PC-3 (cell line): Measurements from ENCODE around the gene SNX27. TPM values are rescaled to one million over a fixed set of nuclear protein-coding genes. Genes with fewer than 3 reads are reported as not detected.

Source experiments
- ATAC-seq: fragments of 200-7000 bp; cut with Tn5 transposase; 2 replicates; pipeline ENCODE4 v1.9.1; 2020; ENCODE audit warnings: mild to moderate bottlenecking, moderate library complexity
- BruUV-seq: library from RNA; stranded (reverse); fragments of 400-500 nt; replicated peaks from 2 replicates; lab custom pipeline; 2021; lab: Mats Ljungman, UMichigan
- CTCF ChIA-PET: fragments of 300-600 bp; sonication (Branson Sonifier 250); formaldehyde crosslinking; loops from one replicate; lab custom pipeline; 2022; ENCODE audit warnings: antibody characterized with exemption; lab: Charles Lee
- POLR2A ChIA-PET: fragments of 300-600 bp; sonication (Branson Sonifier 250); formaldehyde crosslinking; loops from one replicate; lab custom pipeline; 2022; ENCODE audit warnings: antibody characterized with exemption; ENCODE audit not compliant: unreplicated experiment; lab: Charles Lee
- DNase-seq: peaks from one replicate; pipeline ENCODE4 v3.0.0-alpha.2; 2015
- H2AFZ ChIP-seq: fragments of 300-600 bp; sonication (generic); 2 replicates; pipeline ENCODE4 v1.6.0; 2016; ENCODE audit warnings: antibody characterized with exemption, low read length
- H3F3A ChIP-seq: fragments of 300-600 bp; sonication (generic); one replicate; pipeline ENCODE4 v1.6.0; 2017; ENCODE audit warnings: antibody characterized with exemption, low read length, control low read depth, mild to moderate bottlenecking; ENCODE audit not compliant: unreplicated experiment
- H3K27ac ChIP-seq: fragments of 300-600 bp; sonication (generic); 2 replicates; pipeline ENCODE4 v1.5.1; 2016; ENCODE audit warnings: mild to moderate bottlenecking, low read length
- H3K27me3 ChIP-seq: fragments of 300-600 bp; sonication (generic); 2 replicates; pipeline ENCODE4 v1.6.1; 2016; ENCODE audit warnings: low read length, mixed read lengths
- H3K36me3 ChIP-seq: fragments of 300-600 bp; sonication (generic); 2 replicates; pipeline ENCODE4 v1.6.1; 2016; ENCODE audit warnings: low read depth, mixed run types, low read length, mixed read lengths
- H3K4me1 ChIP-seq: fragments of 300-600 bp; sonication (generic); 2 replicates; pipeline ENCODE4 v1.5.1; 2016; ENCODE audit warnings: low read length; ENCODE audit not compliant: insufficient read depth
- H3K4me2 ChIP-seq: fragments of 300-600 bp; sonication (generic); 2 replicates; pipeline ENCODE4 v1.6.0; 2016; ENCODE audit warnings: low read length
- H3K4me3 ChIP-seq: fragments of 300-600 bp; sonication (generic); 2 replicates; pipeline ENCODE4 v1.5.1; 2016; ENCODE audit warnings: mild to moderate bottlenecking, low read length, mixed read lengths
- H3K79me2 ChIP-seq: fragments of 300-600 bp; sonication (generic); 2 replicates; pipeline ENCODE4 v1.6.1; 2017; ENCODE audit warnings: low read length, mixed read lengths
- H3K9ac ChIP-seq: fragments of 300-600 bp; sonication (generic); 2 replicates; pipeline ENCODE4 v1.6.0; 2016; ENCODE audit warnings: mild to moderate bottlenecking, low read length
- H3K9me2 ChIP-seq: fragments of 300-600 bp; sonication (generic); replicated peaks from 2 replicates; pipeline ENCODE4 v1.6.1; 2016; ENCODE audit warnings: mixed run types, low read length, mixed read lengths
- H3K9me3 ChIP-seq: fragments of 300-600 bp; sonication (generic); 2 replicates; pipeline ENCODE4 v1.6.1; 2016; ENCODE audit warnings: low read length, mixed read lengths
- H4K20me1 ChIP-seq: fragments of 300-600 bp; sonication (generic); 2 replicates; pipeline ENCODE4 v1.6.1; 2016; ENCODE audit warnings: low read length, mixed read lengths
- CTCF ChIP-seq: fragments of 300-600 bp; sonication (generic); conservative IDR thresholded peaks from 2 replicates; pipeline ENCODE4 v1.5.1; 2017; ENCODE audit warnings: antibody characterized with exemption, low read depth, mild to moderate bottlenecking, low read length
- EZH2 ChIP-seq: fragments of 300-600 bp; sonication (generic); IDR thresholded peaks from one replicate; pipeline ENCODE4 v1.6.1; 2017; ENCODE audit warnings: antibody characterized with exemption, mild to moderate bottlenecking, low read length; ENCODE audit not compliant: unreplicated experiment
- EZH2phosphoT487 ChIP-seq: fragments of 300-600 bp; sonication (generic); IDR thresholded peaks from 2 replicates; pipeline ENCODE4 v1.6.1; 2018; ENCODE audit warnings: mild to moderate bottlenecking, antibody characterized with exemption, low read length, borderline replicate concordance
- intact Hi-C: fragments of 100-400 bp; cut with micrococcal nuclease; formaldehyde crosslinking; loops from 2 replicates; pipeline ENCODE4 v1.9.0; 2023
- total RNA-seq: library from RNA; depleted of rRNA; stranded (reverse); fragments of >200 nt; gene quantifications from 2 replicates; pipeline ENCODE4 v1.2.3, GENCODE V29; 2014

The SNX27 gene
- total RNA-seq, 1 experiment from 2014 or later, result 25.1 TPM

DNA sequence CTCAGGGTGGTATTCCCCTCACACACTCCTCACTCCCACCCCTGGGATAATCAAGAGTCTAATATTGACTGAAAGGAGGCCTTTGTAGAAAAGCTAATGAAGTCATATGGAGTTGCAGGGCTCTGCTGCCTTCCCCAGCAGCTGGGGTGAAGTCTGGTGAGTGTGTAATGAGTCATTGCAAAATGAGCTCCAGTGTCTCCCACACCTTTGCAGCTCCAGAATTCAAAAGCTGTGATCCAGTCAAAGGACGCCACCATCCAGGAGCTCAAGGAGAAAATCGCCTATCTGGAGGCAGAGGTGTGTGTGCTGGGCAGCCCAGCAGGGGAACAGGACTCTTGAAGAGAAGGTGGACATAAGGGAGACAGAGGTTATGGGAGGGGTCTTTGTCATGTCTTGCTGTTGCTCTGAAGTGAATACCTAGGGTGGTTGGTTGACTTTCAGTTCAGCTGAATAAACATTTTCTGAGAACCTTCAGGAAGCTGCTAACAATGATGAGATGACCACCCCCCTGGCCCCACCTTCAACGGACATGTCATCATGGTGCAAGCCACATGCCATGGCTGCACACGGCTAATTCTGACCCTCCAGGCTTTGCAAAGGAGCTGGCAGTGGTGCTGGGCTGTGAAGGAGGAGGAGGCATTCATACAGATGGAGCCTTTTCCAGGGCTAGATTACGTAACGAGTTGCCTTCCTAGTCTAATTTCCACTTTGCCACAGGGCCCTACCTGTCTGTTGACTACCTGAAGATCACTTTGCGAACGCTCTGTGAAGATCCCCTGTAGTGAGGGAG is 32.2 kb upstream of the SNX27 start:
- TF ChIP-seq CTCF (no peak), EZH2 (no peak), EZH2phosphoT487 (no peak)
- H3K4me3 ChIP-seq, result no peak overlapping the region
- intact Hi-C loops, result no loop called here
- H4K20me1 ChIP-seq, result no peaks in the 10 kb centered on the region
- peak; percentile 65 for ATAC-seq
- peak overlapping the region; percentile 10 for H3K4me2 ChIP-seq
- CTCF ChIA-PET, result interaction anchor here (0.6 kb wide), 3 partner anchors 12 to 110 kb away, joined by 3 to 5 read pairs (median 5); no protein-coding TSS in a partner anchor
- DNase-seq, result peak; percentile 79
- H3K27me3 ChIP-seq, result no peaks in the 10 kb centered on the region
- no peaks in the 10 kb centered on the region for H3K9me2 ChIP-seq
- H3K27ac ChIP-seq, result peak overlapping the region; percentile 59
- no peaks in the 10 kb centered on the region for H3F3A ChIP-seq
- peaks cover 34% of the 10 kb centered on the region for H3K4me1 ChIP-seq
- H3K36me3 ChIP-seq, result peaks cover 37% of the 10 kb centered on the region
- H3K9me3 ChIP-seq, result no peaks in the 10 kb centered on the region
- no peak overlapping the region for H3K9ac ChIP-seq
- no peaks in the 10 kb centered on the region for H3K79me2 ChIP-seq
- H2AFZ ChIP-seq, result no peak overlapping the region
- BruUV-seq, result no TSS peak
- POLR2A ChIA-PET, result interaction anchor here (0.9 kb wide), 1 partner anchor 39 kb away, joined by 3 read pairs; no protein-coding TSS in a partner anchor

GRCh38 chr1:151581451-151581850 is 30.4 kb upstream of the SNX27 start:
- Histone ChIP-seq H3K36me3 (peaks cover 23% of the 10 kb centered on the region), H3K27me3 (no peaks in the 10 kb centered on the region), H3K4me2 (no peak overlapping the region), H3K4me3 (no peak overlapping the region), H4K20me1 (no peaks in the 10 kb centered on the region), H2AFZ (no peak overlapping the region), H3K9me2 (no peaks in the 10 kb centered on the region), H3K79me2 (no peaks in the 10 kb centered on the region), H3K4me1 (peaks cover 40% of the 10 kb centered on the region), H3K27ac (no peak overlapping the region), H3F3A (peaks cover 6% of the 10 kb centered on the region), H3K9ac (no peak overlapping the region), H3K9me3 (no peaks in the 10 kb centered on the region)
- DNase-seq, result no peak
- intact Hi-C loops, result no loop called here
- ChIA-PET CTCF (interaction anchor here (0.6 kb wide), 1 partner anchor 32 kb away, joined by 3 read pairs; no protein-coding TSS in a partner anchor), POLR2A (no interaction called here)
- TF ChIP-seq CTCF (no peak), EZH2 (no peak), EZH2phosphoT487 (no peak)
- BruUV-seq, result no TSS peak
- ATAC-seq, result no peak

GRCh38 chr1:151581921-151582320 is 29.9 kb upstream of the SNX27 start:
- no peaks in the 10 kb centered on the region for H3K9me3 ChIP-seq
- ATAC-seq (no peak), DNase-seq (no peak)
- no TSS peak for BruUV-seq
- CTCF ChIA-PET, result interaction anchor here (0.6 kb wide), 1 partner anchor 33 kb away, joined by 3 read pairs; no protein-coding TSS in a partner anchor
- H3K4me3 ChIP-seq, result no peak overlapping the region
- no peaks in the 10 kb centered on the region for H3K79me2 ChIP-seq
- no peak overlapping the region for H3K9ac ChIP-seq
- H3K27me3 ChIP-seq, result no peaks in the 10 kb centered on the region
- no peak overlapping the region for H2AFZ ChIP-seq
- no peaks in the 10 kb centered on the region for H3K9me2 ChIP-seq
- H3F3A ChIP-seq, result peaks cover 6% of the 10 kb centered on the region
- no peaks in the 10 kb centered on the region for H4K20me1 ChIP-seq
- POLR2A ChIA-PET, result no interaction called here
- peaks cover 23% of the 10 kb centered on the region for H3K36me3 ChIP-seq
- H3K4me1 ChIP-seq, result peaks cover 41% of the 10 kb centered on the region
- intact Hi-C loops, result no loop called here
- TF ChIP-seq EZH2phosphoT487, result no peak
- TF ChIP-seq EZH2, result no peak
- TF ChIP-seq CTCF, result no peak
- no peak overlapping the region for H3K4me2 ChIP-seq
- H3K27ac ChIP-seq, result no peak overlapping the region
